Prostate gland (tissue), 2 donors: ENCODE results near the gene SLC13A3.

Experiments used
- POLR2A ChIP-seq: fragments of 450-650 bp; IDR thresholded peaks from one replicate; pipeline ENCODE4 v1.6.1; 2016; ENCODE audit warnings: antibody characterized with exemption, mild to moderate bottlenecking
- POLR2AphosphoS5 ChIP-seq: sonication (generic); formaldehyde crosslinking; IDR thresholded peaks from one replicate; pipeline ENCODE4 v1.6.1; 2017; ENCODE audit warnings: antibody characterized with exemption
- TF ChIP-seq, protein P1 (sequence below), 4 experiments: fragments of 200-600 bp in 2 of 4; fragments of 450-650 bp in 2 of 4; sonication (generic) in 2 of 4; IDR thresholded peaks; 1 replicate in 3 of 4; 2 replicates in 1 of 4; pipeline ENCODE4 v1.5.1; 2016 to 2019; ENCODE audit warnings: antibody characterized with exemption in 4 of 4, mild to moderate bottlenecking in 2 of 4, moderate library complexity in 2 of 4

DNA sequence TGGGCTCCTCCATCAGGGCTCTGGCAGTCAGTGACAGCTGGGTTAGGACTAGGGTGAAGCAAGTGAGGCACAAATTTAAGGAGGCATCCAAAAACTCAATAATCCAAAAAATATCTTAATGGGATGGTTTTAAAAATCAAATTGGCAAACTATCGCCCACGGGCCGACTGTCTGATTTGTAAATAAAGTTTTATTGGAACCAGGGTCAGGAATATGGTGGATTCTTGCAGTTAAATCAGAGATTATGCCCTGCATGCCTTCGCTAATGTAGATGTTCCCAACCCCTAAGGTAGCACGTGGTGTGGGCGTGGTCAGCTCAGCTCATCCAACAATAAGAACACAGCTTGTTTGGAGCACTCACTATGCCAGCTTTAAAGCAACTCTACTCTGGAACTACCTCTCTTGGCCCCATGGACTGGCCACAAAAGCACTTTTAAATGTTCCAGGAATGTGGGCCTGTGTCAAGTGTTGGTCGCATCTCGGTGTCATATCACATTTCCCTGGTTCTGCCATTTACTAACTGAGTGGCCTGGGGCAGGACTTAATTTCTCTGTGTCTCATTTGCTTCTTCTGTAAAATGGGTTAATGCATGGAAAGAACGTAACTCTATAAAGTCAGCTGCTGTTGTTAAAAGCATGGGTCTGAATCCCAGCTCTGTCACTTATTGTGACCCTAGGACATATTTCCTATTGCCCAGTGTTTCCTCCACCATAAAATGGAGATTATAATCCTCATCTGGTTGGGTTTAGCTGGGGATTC is 31.0 kb upstream of the SLC13A3 start:
- TF ChIP-seq, protein P1, sequence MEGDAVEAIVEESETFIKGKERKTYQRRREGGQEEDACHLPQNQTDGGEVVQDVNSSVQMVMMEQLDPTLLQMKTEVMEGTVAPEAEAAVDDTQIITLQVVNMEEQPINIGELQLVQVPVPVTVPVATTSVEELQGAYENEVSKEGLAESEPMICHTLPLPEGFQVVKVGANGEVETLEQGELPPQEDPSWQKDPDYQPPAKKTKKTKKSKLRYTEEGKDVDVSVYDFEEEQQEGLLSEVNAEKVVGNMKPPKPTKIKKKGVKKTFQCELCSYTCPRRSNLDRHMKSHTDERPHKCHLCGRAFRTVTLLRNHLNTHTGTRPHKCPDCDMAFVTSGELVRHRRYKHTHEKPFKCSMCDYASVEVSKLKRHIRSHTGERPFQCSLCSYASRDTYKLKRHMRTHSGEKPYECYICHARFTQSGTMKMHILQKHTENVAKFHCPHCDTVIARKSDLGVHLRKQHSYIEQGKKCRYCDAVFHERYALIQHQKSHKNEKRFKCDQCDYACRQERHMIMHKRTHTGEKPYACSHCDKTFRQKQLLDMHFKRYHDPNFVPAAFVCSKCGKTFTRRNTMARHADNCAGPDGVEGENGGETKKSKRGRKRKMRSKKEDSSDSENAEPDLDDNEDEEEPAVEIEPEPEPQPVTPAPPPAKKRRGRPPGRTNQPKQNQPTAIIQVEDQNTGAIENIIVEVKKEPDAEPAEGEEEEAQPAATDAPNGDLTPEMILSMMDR (IDR thresholded peaks at IDR 0.05) = no peak
- TF ChIP-seq POLR2A (no peak), POLR2AphosphoS5 (no peak)
